Measurements from ENCODE around the gene GPR156.
"Not testable (repeated sequence)": the region's sequence is repeated elsewhere in the genome, so short reads cannot be mapped to it uniquely, and the experiment has no call there.

The GPR156 gene

GRCh38 chr3:120284747-120285507 lies at the start of gene GPR156:
Gene GPR156 (minus strand): TSS chr3:120285222. CDS start chr3:120244098, 41,124 bp downstream.
- H3K27ac ChIP-seq (ENCODE audit: low read depth, low read length), result no peak within 1 kb of the TSS
- peaks cover 0 to 12% (median 7%) of the 10 kb centered on the region in 5 donors for H3K4me1 ChIP-seq (ENCODE audit: control insufficient read depth in 5 of 5, insufficient read depth in 5 of 5, low read length in 5 of 5)
- H3K9ac ChIP-seq (ENCODE audit: low read length in 5 of 5), result peak within 1 kb of the TSS in 3 of 5 donors; percentile 26 to 53 (median 29)
- no peaks in the 10 kb centered on the region for H3K36me3 ChIP-seq (ENCODE audit: control insufficient read depth in 5 of 5, insufficient read depth in 5 of 5, low read length in 5 of 5)
- no peaks in the 10 kb centered on the region for H3K9me3 ChIP-seq (ENCODE audit: control insufficient read depth in 5 of 5, low read length in 5 of 5)
- H3K27me3 ChIP-seq (ENCODE audit: control insufficient read depth in 5 of 5, insufficient read depth in 4 of 5, low read length in 5 of 5), result peaks cover 0 to 2% (median 0%) of the 10 kb centered on the region in 5 donors
- H3K4me3 ChIP-seq (ENCODE audit: low read depth in 1 of 5, low read length in 5 of 5), result peak within 1 kb of the TSS; percentile 37 to 71 (median 60)

- H3K27ac ChIP-seq (ENCODE audit: low read depth, low read length), result no peak overlapping the region
- no peaks in the 10 kb centered on the region for H3K4me1 ChIP-seq (ENCODE audit: control insufficient read depth in 5 of 5, insufficient read depth in 5 of 5, low read length in 5 of 5)
- no peak overlapping the region for H3K4me3 ChIP-seq (ENCODE audit: low read depth in 1 of 5, low read length in 5 of 5)
- H3K9me3 ChIP-seq (ENCODE audit: control insufficient read depth in 5 of 5, low read length in 5 of 5), result no peaks in the 10 kb centered on the region
- H3K27me3 ChIP-seq (ENCODE audit: control insufficient read depth in 5 of 5, insufficient read depth in 4 of 5, low read length in 5 of 5), result no peaks in the 10 kb centered on the region
- no peak overlapping the region for H3K9ac ChIP-seq (ENCODE audit: low read length in 5 of 5)
- H3K36me3 ChIP-seq (ENCODE audit: control insufficient read depth in 5 of 5, insufficient read depth in 5 of 5, low read length in 5 of 5), result peaks cover 30 to 50% (median 48%) of the 10 kb centered on the region in 5 donors
Observed at GRCh38 chr3:120332646-120333045, 47.6 kb upstream of the GPR156 start.

GRCh38 chr3:120331076-120331475 lies 46.1 kb upstream of the GPR156 start:
- H3K4me3 ChIP-seq (ENCODE audit: low read depth in 1 of 5, low read length in 5 of 5), result no peak overlapping the region
- no peak overlapping the region for H3K27ac ChIP-seq (ENCODE audit: low read depth, low read length)
- no peaks in the 10 kb centered on the region for H3K9me3 ChIP-seq (ENCODE audit: control insufficient read depth in 5 of 5, low read length in 5 of 5)
- H3K4me1 ChIP-seq (ENCODE audit: control insufficient read depth in 5 of 5, insufficient read depth in 5 of 5, low read length in 5 of 5), result no peaks in the 10 kb centered on the region
- H3K27me3 ChIP-seq (ENCODE audit: control insufficient read depth in 5 of 5, insufficient read depth in 4 of 5, low read length in 5 of 5), result no peaks in the 10 kb centered on the region
- peaks cover 31 to 53% (median 50%) of the 10 kb centered on the region in 5 donors for H3K36me3 ChIP-seq (ENCODE audit: control insufficient read depth in 5 of 5, insufficient read depth in 5 of 5, low read length in 5 of 5)
- no peak overlapping the region for H3K9ac ChIP-seq (ENCODE audit: low read length in 5 of 5)

GRCh38 chr3:120326784-120327183 lies 41.8 kb upstream of the GPR156 start:
- Histone ChIP-seq H3K4me1 (ENCODE audit: control insufficient read depth in 5 of 5, insufficient read depth in 5 of 5, low read length in 5 of 5) (no peaks in the 10 kb centered on the region), H3K9me3 (ENCODE audit: control insufficient read depth in 5 of 5, low read length in 5 of 5) (no peaks in the 10 kb centered on the region), H3K27me3 (ENCODE audit: control insufficient read depth in 5 of 5, insufficient read depth in 4 of 5, low read length in 5 of 5) (no peaks in the 10 kb centered on the region), H3K4me3 (ENCODE audit: low read depth in 1 of 5, low read length in 5 of 5) (no peak overlapping the region), H3K9ac (ENCODE audit: low read length in 5 of 5) (no peak overlapping the region), H3K27ac (ENCODE audit: low read depth, low read length) (no peak overlapping the region), H3K36me3 (ENCODE audit: control insufficient read depth in 5 of 5, insufficient read depth in 5 of 5, low read length in 5 of 5) (peaks cover 19 to 46% (median 33%) of the 10 kb centered on the region in 5 donors)

GRCh38 chr3:120324190-120324589 lies 39.2 kb upstream of the GPR156 start:
- peaks cover 8 to 27% (median 18%) of the 10 kb centered on the region in 5 donors for H3K36me3 ChIP-seq (ENCODE audit: control insufficient read depth in 5 of 5, insufficient read depth in 5 of 5, low read length in 5 of 5)
- H3K27me3 ChIP-seq (ENCODE audit: control insufficient read depth in 5 of 5, insufficient read depth in 4 of 5, low read length in 5 of 5), result no peaks in the 10 kb centered on the region
- no peaks in the 10 kb centered on the region for H3K4me1 ChIP-seq (ENCODE audit: control insufficient read depth in 5 of 5, insufficient read depth in 5 of 5, low read length in 5 of 5)
- H3K4me3 ChIP-seq (ENCODE audit: low read depth in 1 of 5, low read length in 5 of 5), result no peak overlapping the region
- no peak overlapping the region for H3K27ac ChIP-seq (ENCODE audit: low read depth, low read length)
- no peaks in the 10 kb centered on the region for H3K9me3 ChIP-seq (ENCODE audit: control insufficient read depth in 5 of 5, low read length in 5 of 5)
- no peak overlapping the region for H3K9ac ChIP-seq (ENCODE audit: low read length in 5 of 5)

GRCh38 chr3:120323761-120324160 lies 38.7 kb upstream of the GPR156 start:
- not testable (repeated sequence) for H3K9ac ChIP-seq (ENCODE audit: low read length in 5 of 5); H3K27me3 ChIP-seq (ENCODE audit: control insufficient read depth in 5 of 5, insufficient read depth in 4 of 5, low read length in 5 of 5); H3K4me1 ChIP-seq (ENCODE audit: control insufficient read depth in 5 of 5, insufficient read depth in 5 of 5, low read length in 5 of 5); H3K9me3 ChIP-seq (ENCODE audit: control insufficient read depth in 5 of 5, low read length in 5 of 5); H3K4me3 ChIP-seq (ENCODE audit: low read depth in 1 of 5, low read length in 5 of 5); H3K27ac ChIP-seq (ENCODE audit: low read depth, low read length)
- peaks cover 4 to 27% (median 13%) of the 10 kb centered on the region in 5 donors for H3K36me3 ChIP-seq (ENCODE audit: control insufficient read depth in 5 of 5, insufficient read depth in 5 of 5, low read length in 5 of 5)

GRCh38 chr3:120311863-120312794 lies 27.1 kb upstream of the GPR156 start:
- no peaks in the 10 kb centered on the region for H3K27me3 ChIP-seq (ENCODE audit: control insufficient read depth in 5 of 5, insufficient read depth in 4 of 5, low read length in 5 of 5)
- peaks cover 0 to 11% (median 0%) of the 10 kb centered on the region in 5 donors for H3K9me3 ChIP-seq (ENCODE audit: control insufficient read depth in 5 of 5, low read length in 5 of 5)
- H3K4me3 ChIP-seq (ENCODE audit: low read depth in 1 of 5, low read length in 5 of 5), result no peak overlapping the region
- H3K9ac ChIP-seq (ENCODE audit: low read length in 5 of 5), result no peak overlapping the region
- peaks cover 0 to 3% (median 0%) of the 10 kb centered on the region in 5 donors for H3K36me3 ChIP-seq (ENCODE audit: control insufficient read depth in 5 of 5, insufficient read depth in 5 of 5, low read length in 5 of 5)
- no peaks in the 10 kb centered on the region for H3K4me1 ChIP-seq (ENCODE audit: control insufficient read depth in 5 of 5, insufficient read depth in 5 of 5, low read length in 5 of 5)
- H3K27ac ChIP-seq (ENCODE audit: low read depth, low read length), result no peak overlapping the region

GRCh38 chr3:120306519-120307455 lies 21.8 kb upstream of the GPR156 start:
- no peak overlapping the region for H3K27ac ChIP-seq (ENCODE audit: low read depth, low read length)
- peaks cover 0 to 19% (median 6%) of the 10 kb centered on the region in 5 donors for H3K4me1 ChIP-seq (ENCODE audit: control insufficient read depth in 5 of 5, insufficient read depth in 5 of 5, low read length in 5 of 5)
- no peak overlapping the region for H3K4me3 ChIP-seq (ENCODE audit: low read depth in 1 of 5, low read length in 5 of 5)
- H3K36me3 ChIP-seq (ENCODE audit: control insufficient read depth in 5 of 5, insufficient read depth in 5 of 5, low read length in 5 of 5), result no peaks in the 10 kb centered on the region
- H3K27me3 ChIP-seq (ENCODE audit: control insufficient read depth in 5 of 5, insufficient read depth in 4 of 5, low read length in 5 of 5), result no peaks in the 10 kb centered on the region
- H3K9me3 ChIP-seq (ENCODE audit: control insufficient read depth in 5 of 5, low read length in 5 of 5), result peaks cover 0 to 6% (median 0%) of the 10 kb centered on the region in 5 donors
- no peak overlapping the region for H3K9ac ChIP-seq (ENCODE audit: low read length in 5 of 5)

GRCh38 chr3:120304616-120305015 lies 19.6 kb upstream of the GPR156 start:
- no peak overlapping the region for H3K4me3 ChIP-seq (ENCODE audit: low read depth in 1 of 5, low read length in 5 of 5)
- H3K36me3 ChIP-seq (ENCODE audit: control insufficient read depth in 5 of 5, insufficient read depth in 5 of 5, low read length in 5 of 5), result no peaks in the 10 kb centered on the region
- peaks cover 0 to 28% (median 10%) of the 10 kb centered on the region in 5 donors for H3K4me1 ChIP-seq (ENCODE audit: control insufficient read depth in 5 of 5, insufficient read depth in 5 of 5, low read length in 5 of 5)
- H3K9me3 ChIP-seq (ENCODE audit: control insufficient read depth in 5 of 5, low read length in 5 of 5), result peaks cover 0 to 6% (median 0%) of the 10 kb centered on the region in 5 donors
- no peak overlapping the region for H3K9ac ChIP-seq (ENCODE audit: low read length in 5 of 5)
- H3K27ac ChIP-seq (ENCODE audit: low read depth, low read length), result no peak overlapping the region
- no peaks in the 10 kb centered on the region for H3K27me3 ChIP-seq (ENCODE audit: control insufficient read depth in 5 of 5, insufficient read depth in 4 of 5, low read length in 5 of 5)
